H1 (cell line): Measurements from ENCODE around the gene FKBP5. TPM values are rescaled to one million over a fixed set of nuclear protein-coding genes. Genes with fewer than 3 reads are reported as not detected.

Experiments
- ASH2L ChIP-seq: fragments of 200-600, 300-600 bp; sonication (generic); IDR thresholded peaks from one replicate; pipeline ENCODE4 v1.7.1; 2017; ENCODE audit warnings: low read length
- BACH1 ChIP-seq: IDR thresholded peaks from 2 replicates; pipeline ENCODE4 v1.6.1; 2012; ENCODE audit warnings: low read length, improper control_type of control experiment
- CBX5 ChIP-seq: fragments of 300-800, 300-1000 bp; sonication (generic); IDR thresholded peaks from 2 replicates; pipeline ENCODE4 v1.7.1; 2016; ENCODE audit warnings: antibody characterized with exemption, low read length, low read depth
- CEBPB ChIP-seq: IDR thresholded peaks from 2 replicates; pipeline ENCODE4 v1.6.1; 2012; ENCODE audit warnings: low read depth, low read length
- CHD1 ChIP-seq: IDR thresholded peaks from 2 replicates; pipeline ENCODE4 v1.6.1; 2012; ENCODE audit warnings: low read depth, low read length, improper control_type of control experiment
- CHD2 ChIP-seq: IDR thresholded peaks from 2 replicates; pipeline ENCODE4 v1.6.1; 2012; ENCODE audit warnings: low read length, improper control_type of control experiment
- CREB1 ChIP-seq: IDR thresholded peaks from 2 replicates; pipeline ENCODE4 v1.6.1; 2012; ENCODE audit warnings: inconsistent platforms
- EGR1 ChIP-seq: IDR thresholded peaks from 2 replicates; pipeline ENCODE4 v1.6.1; 2011; ENCODE audit warnings: low read depth, low read length, borderline replicate concordance
- EZH2 ChIP-seq: fragments of 200-600 bp; sonication (generic); IDR thresholded peaks from 2 replicates; pipeline ENCODE4 v1.7.1; 2012; ENCODE audit warnings: low read depth, mild to moderate bottlenecking, moderate library complexity, low read length, inconsistent platforms; ENCODE audit not compliant: severe bottlenecking
- FOSL1 ChIP-seq: IDR thresholded peaks from 2 replicates; pipeline ENCODE4 v1.6.1; 2011; ENCODE audit warnings: mild to moderate bottlenecking, low read depth, low read length, moderate library complexity; ENCODE audit not compliant: insufficient read depth
- GTF2F1 ChIP-seq: IDR thresholded peaks from 2 replicates; pipeline ENCODE4 v1.6.1; 2012; ENCODE audit warnings: low read depth, low read length, improper control_type of control experiment, borderline replicate concordance
- JUN ChIP-seq: IDR thresholded peaks from 2 replicates; pipeline ENCODE4 v1.6.1; 2011; ENCODE audit warnings: low read depth, mild to moderate bottlenecking, improper control_type of control experiment, low read length
- KDM4A ChIP-seq: IDR thresholded peaks from one replicate; pipeline ENCODE4 v1.7.1; 2012; ENCODE audit warnings: low read depth, mild to moderate bottlenecking, moderate library complexity, low read length, inconsistent platforms; ENCODE audit not compliant: severe bottlenecking
- MAFK ChIP-seq: IDR thresholded peaks from 2 replicates; pipeline ENCODE4 v1.6.1; 2012; ENCODE audit warnings: low read depth, mild to moderate bottlenecking, improper control_type of control experiment, low read length
- POLR2A ChIP-seq, 2 experiments: IDR thresholded peaks; 1 replicate in 1 of 2; 2 replicates in 1 of 2; pipeline ENCODE4 v1.6.1; 2011; ENCODE audit warnings: low read depth in 2 of 2, low read length in 2 of 2, mild to moderate bottlenecking in 2 of 2; ENCODE audit errors: control extremely low read depth in 1 of 2
- RBBP5 ChIP-seq: IDR thresholded peaks from 2 replicates; pipeline ENCODE4 v1.7.1; 2012; ENCODE audit warnings: low read depth, mild to moderate bottlenecking, inconsistent platforms, low read length, moderate library complexity, borderline replicate concordance
- SIRT6 ChIP-seq: IDR thresholded peaks from one replicate; pipeline ENCODE4 v1.7.1; 2012; ENCODE audit warnings: low read length, inconsistent platforms
- SRF ChIP-seq: IDR thresholded peaks from 2 replicates; pipeline ENCODE4 v1.6.1; 2011; ENCODE audit warnings: mild to moderate bottlenecking, low read depth, low read length, moderate library complexity
- SUZ12 ChIP-seq: fragments of 200-600 bp; sonication (generic); IDR thresholded peaks from 2 replicates; pipeline ENCODE4 v1.6.1; 2012; ENCODE audit warnings: mild to moderate bottlenecking, inconsistent platforms, low read length, moderate library complexity, mixed read lengths
- TAF1 ChIP-seq: IDR thresholded peaks from 2 replicates; pipeline ENCODE4 v1.6.1; 2011; ENCODE audit warnings: mild to moderate bottlenecking, low read depth, low read length
- TCF12 ChIP-seq: IDR thresholded peaks from 2 replicates; pipeline ENCODE4 v1.6.1; 2011; ENCODE audit warnings: low read depth, mild to moderate bottlenecking, low read length
- TEAD4 ChIP-seq: IDR thresholded peaks from 2 replicates; pipeline ENCODE4 v1.6.1; 2012; ENCODE audit warnings: low read depth, low read length, inconsistent platforms, mixed read lengths
- YY1 ChIP-seq: IDR thresholded peaks from 2 replicates; pipeline ENCODE4 v1.6.1; 2011; ENCODE audit warnings: low read depth, mild to moderate bottlenecking, low read length
- ZNF274 ChIP-seq: IDR thresholded peaks from 2 replicates; pipeline ENCODE4 v1.7.0; 2012; ENCODE audit warnings: low read length, borderline replicate concordance; ENCODE audit errors: extremely low read depth
- polyA plus RNA-seq, 7 experiments: library from polyadenylated mRNA; depleted of rRNA in 3 of 7; stranded (reverse) in 5 of 7; unstranded in 2 of 7; fragments of >200 nt in 5 of 7; fragments of 200-250 nt in 2 of 7; gene quantifications; 1 replicate in 5 of 7; 2 replicates in 1 of 7; 4 replicates in 1 of 7; pipeline versions ENCODE4 v1.2.1 to v1.2.3, GENCODE V29; 2011 to 2013; ENCODE audit warnings: missing spikeins in 2 of 7, mixed read lengths in 2 of 7
- total RNA-seq: library from RNA; stranded (reverse); fragmentation: NEBNext Ultra II Directional; extraction: Animal tissue kit (Norgen Biotek cat#: 25700); gene quantifications from 2 replicates; pipeline ENCODE4 v1.2.1, GENCODE V29; 2021
- TF ChIP-seq, protein P1 (sequence below), 3 experiments: IDR thresholded peaks; 1 replicate in 2 of 3; 2 replicates in 1 of 3; pipeline versions ENCODE4 v1.5.1 to v1.6.1; 2011; ENCODE audit warnings: low read length in 3 of 3, mild to moderate bottlenecking in 3 of 3, inconsistent platforms in 2 of 3, low read depth in 1 of 3, moderate library complexity in 1 of 3; ENCODE audit not compliant: insufficient read depth in 1 of 3; ENCODE audit errors: control extremely low read depth in 1 of 3
- TF ChIP-seq, protein P2 (sequence below): IDR thresholded peaks from 2 replicates; pipeline ENCODE4 v1.6.1; 2012; ENCODE audit warnings: inconsistent platforms

Gene FKBP5
- total and polyA plus RNA-seq, 2 of the 8 experiments (the other 6 are each of a cell fraction or from before 2014, with no cell fraction given), result 14.3 to 40.4 TPM

DNA sequence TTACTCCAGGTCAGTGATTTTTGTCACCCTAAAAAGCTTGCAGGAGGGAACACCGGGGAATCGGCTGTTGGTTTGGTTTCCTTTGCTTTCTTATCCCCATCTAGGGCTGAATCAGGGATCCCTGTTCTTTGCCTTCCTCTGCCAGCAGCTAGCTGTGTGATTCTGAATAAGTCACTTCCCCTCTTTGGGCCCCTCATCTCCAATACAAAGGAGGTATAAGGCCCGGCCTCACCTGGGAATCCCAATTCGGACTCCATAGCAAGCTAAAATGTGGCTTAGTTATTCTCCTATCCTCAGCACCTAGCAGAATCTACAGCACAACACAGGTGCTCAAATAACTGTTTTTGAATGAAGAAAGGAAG lies 29.6 kb upstream of the FKBP5 start (continued):
- peak; percentile 67 for TF ChIP-seq RBBP5
- TF ChIP-seq CHD2, result no peak
- TF ChIP-seq ASH2L, result peak; percentile 75
- TF ChIP-seq EGR1, result no peak
- TF ChIP-seq SIRT6, result no peak
- no peak for TF ChIP-seq SRF
- no peak for TF ChIP-seq KDM4A
- TF ChIP-seq TAF1, result peak; percentile 39; the same call in 1 of the 2 replicates
- no peak for TF ChIP-seq SUZ12
- no peak for TF ChIP-seq BACH1
- no peak for TF ChIP-seq TCF12
- TF ChIP-seq ZNF274, result no peak
- TF ChIP-seq, protein P1, sequence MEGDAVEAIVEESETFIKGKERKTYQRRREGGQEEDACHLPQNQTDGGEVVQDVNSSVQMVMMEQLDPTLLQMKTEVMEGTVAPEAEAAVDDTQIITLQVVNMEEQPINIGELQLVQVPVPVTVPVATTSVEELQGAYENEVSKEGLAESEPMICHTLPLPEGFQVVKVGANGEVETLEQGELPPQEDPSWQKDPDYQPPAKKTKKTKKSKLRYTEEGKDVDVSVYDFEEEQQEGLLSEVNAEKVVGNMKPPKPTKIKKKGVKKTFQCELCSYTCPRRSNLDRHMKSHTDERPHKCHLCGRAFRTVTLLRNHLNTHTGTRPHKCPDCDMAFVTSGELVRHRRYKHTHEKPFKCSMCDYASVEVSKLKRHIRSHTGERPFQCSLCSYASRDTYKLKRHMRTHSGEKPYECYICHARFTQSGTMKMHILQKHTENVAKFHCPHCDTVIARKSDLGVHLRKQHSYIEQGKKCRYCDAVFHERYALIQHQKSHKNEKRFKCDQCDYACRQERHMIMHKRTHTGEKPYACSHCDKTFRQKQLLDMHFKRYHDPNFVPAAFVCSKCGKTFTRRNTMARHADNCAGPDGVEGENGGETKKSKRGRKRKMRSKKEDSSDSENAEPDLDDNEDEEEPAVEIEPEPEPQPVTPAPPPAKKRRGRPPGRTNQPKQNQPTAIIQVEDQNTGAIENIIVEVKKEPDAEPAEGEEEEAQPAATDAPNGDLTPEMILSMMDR (IDR thresholded peaks at IDR 0.05; ENCODE audit: control extremely low read depth in 1 of 3, insufficient read depth in 1 of 3, low read depth in 1 of 3, low read length in 3 of 3), result no peak
- TF ChIP-seq POLR2A (IDR thresholded peaks at IDR 0.05; ENCODE audit: control extremely low read depth in 1 of 2, low read depth in 2 of 2, low read length in 2 of 2), result peak in 1 of 2 experiments; percentile 67; a peak in 2 of 3 replicates
- TF ChIP-seq JUN, result no peak
- TF ChIP-seq, protein P2, sequence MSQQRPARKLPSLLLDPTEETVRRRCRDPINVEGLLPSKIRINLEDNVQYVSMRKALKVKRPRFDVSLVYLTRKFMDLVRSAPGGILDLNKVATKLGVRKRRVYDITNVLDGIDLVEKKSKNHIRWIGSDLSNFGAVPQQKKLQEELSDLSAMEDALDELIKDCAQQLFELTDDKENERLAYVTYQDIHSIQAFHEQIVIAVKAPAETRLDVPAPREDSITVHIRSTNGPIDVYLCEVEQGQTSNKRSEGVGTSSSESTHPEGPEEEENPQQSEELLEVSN, result no peak
- peak; percentile 35 for TF ChIP-seq EZH2
- no peak for TF ChIP-seq TEAD4
- TF ChIP-seq YY1, result no peak
- TF ChIP-seq CHD1, result no peak
- no peak for TF ChIP-seq CBX5
- TF ChIP-seq CEBPB, result no peak
- no peak for TF ChIP-seq MAFK
- TF ChIP-seq CREB1, result no peak
- no peak for TF ChIP-seq FOSL1
- TF ChIP-seq GTF2F1, result no peak
